Neural cell (in vitro differentiated cells): Measurements from ENCODE around the gene MAG. TPM values are rescaled to one million over a fixed set of nuclear protein-coding genes. Genes with fewer than 3 reads are reported as not detected.

ENCODE experiments used
- H2AFZ ChIP-seq: fragments of 200-600, 300-800 bp; sonication (generic), shearing (Covaris generic); 2 replicates; pipeline ENCODE4 v1.6.0; 2014; ENCODE audit warnings: low read depth, mild to moderate bottlenecking, antibody characterized with exemption, low read length, moderate library complexity
- H3F3A ChIP-seq: fragments of 200-600 bp; shearing (Covaris generic); 2 replicates; pipeline ENCODE4 v1.6.1; 2016; ENCODE audit warnings: mild to moderate bottlenecking, moderate library complexity, mixed read lengths, antibody characterized with exemption, low read length; ENCODE audit not compliant: insufficient read depth, poor library complexity, severe bottlenecking
- H3K27ac ChIP-seq: fragments of 200-600, 300-800 bp; sonication (generic), shearing (Covaris generic); 2 replicates; pipeline ENCODE4 v1.5.1; 2014; ENCODE audit warnings: mild to moderate bottlenecking, low read length, moderate library complexity
- H3K27me3 ChIP-seq: fragments of 300-800, 200-600 bp; sonication (generic), shearing (Covaris generic); 2 replicates; pipeline ENCODE4 v1.6.0; 2014; ENCODE audit warnings: mild to moderate bottlenecking, low read depth, low read length, moderate library complexity; ENCODE audit not compliant: insufficient read depth
- H3K36me3 ChIP-seq: fragments of 300-800, 200-600 bp; sonication (generic), shearing (Covaris generic); 2 replicates; pipeline ENCODE4 v1.5.1; 2014; ENCODE audit warnings: mild to moderate bottlenecking, antibody characterized with exemption, low read length, moderate library complexity; ENCODE audit not compliant: insufficient read depth
- H3K4me2 ChIP-seq: fragments of 300-800, 200-600 bp; sonication (generic), shearing (Covaris generic); 2 replicates; pipeline ENCODE4 v1.6.0; 2014; ENCODE audit warnings: mild to moderate bottlenecking, low read length
- H3K4me3 ChIP-seq: fragments of 300-800, 200-600 bp; sonication (generic), shearing (Covaris generic); 2 replicates; pipeline ENCODE4 v1.5.1; 2014; ENCODE audit warnings: mild to moderate bottlenecking, low read length, moderate library complexity
- H3K79me2 ChIP-seq: fragments of 200-600 bp; shearing (Covaris generic); replicated peaks from 2 replicates; pipeline ENCODE4 v1.6.0; 2014; ENCODE audit warnings: mild to moderate bottlenecking, low read length, moderate library complexity; ENCODE audit not compliant: insufficient read depth
- H3K9ac ChIP-seq: fragments of 300-800, 200-600 bp; sonication (generic), shearing (Covaris generic); 2 replicates; pipeline ENCODE4 v1.6.1; 2016; ENCODE audit warnings: mild to moderate bottlenecking, low read length, mixed read lengths
- H3K9me2 ChIP-seq: fragments of 200-600 bp; shearing (Covaris generic); 2 replicates; pipeline ENCODE4 v1.6.1; 2016; ENCODE audit warnings: mild to moderate bottlenecking, low read length, mixed read lengths; ENCODE audit not compliant: insufficient read depth
- H3K9me3 ChIP-seq: fragments of 200-600, 300-800 bp; sonication (generic), shearing (Covaris generic); 2 replicates; pipeline ENCODE4 v1.6.1; 2016; ENCODE audit warnings: mild to moderate bottlenecking, mixed run types, low read length, moderate library complexity, mixed read lengths
- H4K20me1 ChIP-seq: fragments of 200-600 bp; shearing (Covaris generic); 2 replicates; pipeline ENCODE4 v1.6.1; 2016; ENCODE audit warnings: mild to moderate bottlenecking, mixed run types; ENCODE audit not compliant: insufficient read depth
- CTCF ChIP-seq: fragments of 450-650 bp; IDR thresholded peaks from 2 replicates; pipeline ENCODE4 v1.5.1; 2014; ENCODE audit warnings: antibody characterized with exemption, mild to moderate bottlenecking, moderate library complexity; ENCODE audit not compliant: poor library complexity, severe bottlenecking
- EP300 ChIP-seq: fragments of 450-650 bp; conservative IDR thresholded peaks from 2 replicates; pipeline ENCODE4 v1.6.1; 2014; ENCODE audit warnings: antibody characterized with exemption, mild to moderate bottlenecking, moderate library complexity; ENCODE audit not compliant: poor library complexity, severe bottlenecking
- EZH2 ChIP-seq: fragments of 200-600, 300-800 bp; shearing (Covaris generic), sonication (generic); IDR thresholded peaks from 2 replicates; pipeline ENCODE4 v1.6.1; 2014; ENCODE audit warnings: antibody characterized with exemption, low read length, borderline replicate concordance, mild to moderate bottlenecking; ENCODE audit not compliant: insufficient read depth, poor library complexity, severe bottlenecking
- MXI1 ChIP-seq: fragments of 450-650 bp; conservative IDR thresholded peaks from 2 replicates; pipeline ENCODE4 v1.6.1; 2014; ENCODE audit warnings: antibody characterized with exemption, mild to moderate bottlenecking; ENCODE audit not compliant: poor library complexity, severe bottlenecking
- POLR2AphosphoS5 ChIP-seq: IDR thresholded peaks from 2 replicates; pipeline ENCODE4 v1.6.1; 2012
- RAD21 ChIP-seq: fragments of 450-650 bp; conservative IDR thresholded peaks from 2 replicates; pipeline ENCODE4 v1.6.1; 2014; ENCODE audit warnings: antibody characterized with exemption, mild to moderate bottlenecking, moderate library complexity
- REST ChIP-seq: IDR thresholded peaks from 2 replicates; pipeline ENCODE4 v1.6.1; 2012; ENCODE audit warnings: borderline replicate concordance
- SMC3 ChIP-seq: fragments of 450-650 bp; conservative IDR thresholded peaks from 2 replicates; pipeline ENCODE4 v1.6.1; 2014; ENCODE audit warnings: antibody characterized with exemption, mild to moderate bottlenecking, moderate library complexity; ENCODE audit not compliant: poor library complexity
- TAF1 ChIP-seq: IDR thresholded peaks from 2 replicates; pipeline ENCODE4 v1.6.1; 2012; ENCODE audit warnings: low read depth
- polyA plus RNA-seq: library from polyadenylated mRNA; depleted of rRNA; stranded (reverse); fragments of >200 nt; gene quantifications from 2 replicates; pipeline ENCODE4 v1.2.3, GENCODE V29; 2014

MAG gene
- polyA plus RNA-seq, 1 donor from 2014 or later: not detected

DNA sequence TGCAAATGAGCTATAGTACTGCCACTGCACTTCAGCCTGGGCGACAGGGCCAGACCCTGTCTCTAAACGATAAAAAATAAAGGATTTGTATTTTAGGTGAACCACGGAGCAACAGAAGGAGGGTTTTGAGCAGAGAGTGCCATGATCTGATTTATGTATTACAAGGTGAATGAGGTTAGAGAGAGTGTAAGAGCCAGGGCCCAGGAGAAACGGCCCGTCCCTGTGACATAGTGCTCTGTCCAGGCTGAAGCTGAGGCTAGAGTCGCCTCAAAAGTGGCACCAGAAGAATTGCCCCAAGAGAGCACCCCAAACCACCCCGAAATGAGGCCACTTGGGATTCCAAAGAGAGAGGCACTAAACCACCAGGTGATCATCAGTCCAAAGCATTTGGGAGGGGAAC, 16.9 kb downstream of the MAG start:
- no peak for TF ChIP-seq EP300
- TF ChIP-seq SMC3: no peak
- TF ChIP-seq EZH2: no peak
- no peak for TF ChIP-seq TAF1
- TF ChIP-seq POLR2AphosphoS5: no peak
- TF ChIP-seq MXI1: no peak
- TF ChIP-seq REST: no peak
- no peak for TF ChIP-seq CTCF
- TF ChIP-seq RAD21: no peak
- H3K36me3 ChIP-seq: no peaks in the 10 kb centered on the region
- H3K79me2 ChIP-seq: no peaks in the 10 kb centered on the region
- H3K9me2 ChIP-seq: no peaks in the 10 kb centered on the region
- no peak overlapping the region for H2AFZ ChIP-seq
- no peak overlapping the region for H3K4me3 ChIP-seq
- no peak overlapping the region for H3K9ac ChIP-seq
- no peak overlapping the region for H3K4me2 ChIP-seq
- H3K27me3 ChIP-seq: no peaks in the 10 kb centered on the region
- no peaks in the 10 kb centered on the region for H3K9me3 ChIP-seq
- no peak overlapping the region for H3K27ac ChIP-seq
- no peaks in the 10 kb centered on the region for H3F3A ChIP-seq
- H4K20me1 ChIP-seq: no peaks in the 10 kb centered on the region

DNA sequence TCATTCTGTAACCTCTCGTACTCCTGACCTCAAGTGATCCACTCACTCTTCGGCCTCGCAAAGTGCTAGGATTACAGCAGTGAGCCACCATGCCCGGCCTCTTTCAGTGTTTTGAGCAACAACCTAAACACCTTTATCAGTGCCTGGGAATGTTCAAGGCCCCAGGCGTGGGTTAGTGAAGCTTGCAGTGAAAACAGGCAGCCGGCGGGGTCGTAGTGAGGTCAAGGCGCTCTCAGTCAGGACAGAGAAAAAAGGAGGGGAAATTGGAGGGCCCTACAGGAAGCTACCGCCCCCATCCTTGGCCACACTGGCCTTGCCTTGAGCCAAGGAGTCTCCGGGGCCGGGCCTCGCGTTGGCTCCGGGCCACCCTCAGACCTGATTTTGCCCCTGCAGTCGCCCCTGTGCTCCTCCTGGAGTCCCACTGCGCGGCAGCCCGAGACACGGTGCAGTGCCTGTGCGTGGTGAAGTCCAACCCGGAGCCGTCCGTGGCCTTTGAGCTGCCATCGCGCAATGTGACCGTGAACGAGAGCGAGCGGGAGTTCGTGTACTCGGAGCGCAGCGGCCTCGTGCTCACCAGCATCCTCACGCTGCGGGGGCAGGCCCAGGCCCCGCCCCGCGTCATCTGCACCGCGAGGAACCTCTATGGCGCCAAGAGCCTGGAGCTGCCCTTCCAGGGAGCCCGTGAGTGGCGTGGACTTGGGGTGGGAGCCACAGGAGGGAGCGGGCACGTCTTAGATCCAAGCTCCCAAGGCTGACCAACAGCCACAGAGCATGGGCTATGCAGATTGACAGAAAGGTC, 17.7 kb downstream of the MAG start:
- Histone ChIP-seq H3K27ac (no peak overlapping the region), H3K36me3 (no peaks in the 10 kb centered on the region), H2AFZ (no peak overlapping the region)

More for the DNA sequence above, 17.7 kb downstream of the MAG start:
- no peaks in the 10 kb centered on the region for H3F3A ChIP-seq
- H3K9ac ChIP-seq: no peak overlapping the region
- no peaks in the 10 kb centered on the region for H3K9me3 ChIP-seq
- no peak overlapping the region for H3K4me2 ChIP-seq
- no peaks in the 10 kb centered on the region for H4K20me1 ChIP-seq
- no peaks in the 10 kb centered on the region for H3K27me3 ChIP-seq
- H3K4me3 ChIP-seq: no peak overlapping the region
- no peak for TF ChIP-seq RAD21
- no peak for TF ChIP-seq CTCF
- TF ChIP-seq TAF1: no peak
- no peak for TF ChIP-seq REST
- TF ChIP-seq SMC3: no peak
- no peak for TF ChIP-seq MXI1
- TF ChIP-seq POLR2AphosphoS5: no peak
- no peak for TF ChIP-seq EZH2
- TF ChIP-seq EP300: no peak
- H3K9me2 ChIP-seq: no peaks in the 10 kb centered on the region
- no peaks in the 10 kb centered on the region for H3K79me2 ChIP-seq
